MCF 10A (cell line): ENCODE data around the gene SYT1. TPM values are rescaled to one million over a fixed set of nuclear protein-coding genes. Genes with fewer than 3 reads are reported as not detected.
A peak's percentile ranks its signal among the peaks of the same experiment; 100 is the strongest.

Experiments
- BruUV-seq: library from RNA; stranded (reverse); fragments of 400-500 nt; replicated peaks from 2 replicates; lab custom pipeline; 2021; lab: Mats Ljungman, UMichigan
- CTCF ChIA-PET: fragments of 300-600 bp; sonication (Branson Sonifier 250); formaldehyde crosslinking; extraction: SDS; loops from one replicate; lab custom pipeline; 2021; ENCODE audit warnings: antibody characterized with exemption, inconsistent platforms; lab: Yijun Ruan, JAX
- POLR2A ChIA-PET: fragments of 300-600, 350-650 bp; sonication (Branson Sonifier 250); formaldehyde crosslinking; extraction: SDS; loops from one replicate; lab custom pipeline; 2020; ENCODE audit warnings: antibody characterized with exemption, inconsistent platforms; lab: Yijun Ruan, JAX
- DNase-seq: peaks from one replicate; pipeline ENCODE4 v3.0.0-alpha.2; 2018; ENCODE audit not compliant: unreplicated experiment
- H3K27ac Mint-ChIP-seq: one replicate; pipeline ENCODE4 v1.8.0; 2022; ENCODE audit warnings: mild to moderate bottlenecking, low read depth, mixed read lengths; ENCODE audit not compliant: unreplicated experiment
- H3K27me3 Mint-ChIP-seq: one replicate; pipeline ENCODE4 v1.8.0; 2022; ENCODE audit warnings: mixed read lengths; ENCODE audit not compliant: insufficient read depth, unreplicated experiment
- H3K36me3 Mint-ChIP-seq: one replicate; pipeline ENCODE4 v1.8.0; 2022; ENCODE audit warnings: mild to moderate bottlenecking, moderate library complexity, mixed read lengths; ENCODE audit not compliant: insufficient read depth, unreplicated experiment
- H3K4me1 Mint-ChIP-seq: one replicate; pipeline ENCODE4 v1.8.0; 2022; ENCODE audit warnings: mixed read lengths; ENCODE audit not compliant: insufficient read depth, unreplicated experiment
- H3K4me3 Mint-ChIP-seq: one replicate; pipeline ENCODE4 v1.8.0; 2022; ENCODE audit warnings: mild to moderate bottlenecking, moderate library complexity, mixed read lengths; ENCODE audit not compliant: unreplicated experiment
- H3K9me3 Mint-ChIP-seq: one replicate; pipeline ENCODE4 v1.8.0; 2022; ENCODE audit warnings: mixed read lengths; ENCODE audit not compliant: unreplicated experiment
- intact Hi-C: fragments of 100-400 bp; cut with micrococcal nuclease; formaldehyde crosslinking; loops from 2 replicates; pipeline ENCODE4 v1.14.1; 2022
- total RNA-seq: library from RNA; stranded (reverse); gene quantifications from 2 replicates; pipeline ENCODE4 v1.2.3, GENCODE V29; 2022
- TF ChIP-seq, protein P1 (sequence below): fragments of 200-600 bp; IDR thresholded peaks from one replicate; pipeline ENCODE4 v1.8.0; 2022; ENCODE audit warnings: antibody characterized with exemption, mild to moderate bottlenecking; ENCODE audit not compliant: unreplicated experiment

SYT1 gene
- total RNA-seq, 1 experiment from 2014 or later: 7.4 TPM

DNA sequence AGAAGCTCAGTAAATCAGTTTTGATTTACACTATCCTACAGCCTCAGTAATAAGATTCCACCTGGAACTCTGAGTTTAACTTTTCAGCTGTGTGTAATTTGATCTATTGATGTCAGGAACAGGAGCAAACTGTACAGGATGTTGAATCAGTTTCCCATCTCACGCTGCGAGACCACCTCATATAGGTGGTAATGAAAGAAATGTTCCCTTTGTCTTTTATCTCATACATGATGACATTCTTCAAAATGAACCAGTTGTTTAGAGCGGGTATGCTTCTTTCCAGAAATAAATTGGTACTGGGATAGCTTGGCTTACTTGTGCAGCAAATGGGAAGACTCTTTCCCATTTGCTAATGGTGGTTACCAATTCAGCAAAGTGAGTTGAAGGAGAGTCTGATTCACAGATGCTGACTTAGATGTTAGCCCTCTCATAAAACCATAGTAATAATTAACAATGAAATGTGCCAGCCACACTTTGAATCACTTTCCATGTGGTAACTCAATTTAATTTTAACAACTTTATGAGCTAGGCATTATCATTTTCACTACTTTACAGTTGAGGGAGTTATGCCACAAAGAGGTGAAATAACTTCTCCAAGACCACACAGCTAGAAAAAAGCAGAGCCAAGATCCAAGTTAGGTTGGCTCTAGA is 574.7 kb downstream of the SYT1 start:
- H3K36me3 Mint-ChIP-seq: no peaks in the 10 kb centered on the region
- CTCF ChIA-PET: interaction anchor here (0.6 to 1.9 kb wide), 7 partner anchors 9 to 108 kb away, joined by 3 to 13 read pairs (median 4); no protein-coding TSS in a partner anchor
- TF ChIP-seq, protein P1, sequence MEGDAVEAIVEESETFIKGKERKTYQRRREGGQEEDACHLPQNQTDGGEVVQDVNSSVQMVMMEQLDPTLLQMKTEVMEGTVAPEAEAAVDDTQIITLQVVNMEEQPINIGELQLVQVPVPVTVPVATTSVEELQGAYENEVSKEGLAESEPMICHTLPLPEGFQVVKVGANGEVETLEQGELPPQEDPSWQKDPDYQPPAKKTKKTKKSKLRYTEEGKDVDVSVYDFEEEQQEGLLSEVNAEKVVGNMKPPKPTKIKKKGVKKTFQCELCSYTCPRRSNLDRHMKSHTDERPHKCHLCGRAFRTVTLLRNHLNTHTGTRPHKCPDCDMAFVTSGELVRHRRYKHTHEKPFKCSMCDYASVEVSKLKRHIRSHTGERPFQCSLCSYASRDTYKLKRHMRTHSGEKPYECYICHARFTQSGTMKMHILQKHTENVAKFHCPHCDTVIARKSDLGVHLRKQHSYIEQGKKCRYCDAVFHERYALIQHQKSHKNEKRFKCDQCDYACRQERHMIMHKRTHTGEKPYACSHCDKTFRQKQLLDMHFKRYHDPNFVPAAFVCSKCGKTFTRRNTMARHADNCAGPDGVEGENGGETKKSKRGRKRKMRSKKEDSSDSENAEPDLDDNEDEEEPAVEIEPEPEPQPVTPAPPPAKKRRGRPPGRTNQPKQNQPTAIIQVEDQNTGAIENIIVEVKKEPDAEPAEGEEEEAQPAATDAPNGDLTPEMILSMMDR: no peak
- H3K27ac Mint-ChIP-seq: no peak overlapping the region
- H3K4me1 Mint-ChIP-seq: peaks cover 13% of the 10 kb centered on the region
- DNase-seq: no peak
- no peaks in the 10 kb centered on the region for H3K9me3 Mint-ChIP-seq
- no peaks in the 10 kb centered on the region for H3K27me3 Mint-ChIP-seq
- POLR2A ChIA-PET: interaction anchor here (0.7 to 3.1 kb wide), 3 partner anchors 12 to 254 kb away, joined by 3 to 11 read pairs (median 3); no protein-coding TSS in a partner anchor
- intact Hi-C loops: no loop called here
- no peak overlapping the region for H3K4me3 Mint-ChIP-seq
- no TSS peak for BruUV-seq

DNA sequence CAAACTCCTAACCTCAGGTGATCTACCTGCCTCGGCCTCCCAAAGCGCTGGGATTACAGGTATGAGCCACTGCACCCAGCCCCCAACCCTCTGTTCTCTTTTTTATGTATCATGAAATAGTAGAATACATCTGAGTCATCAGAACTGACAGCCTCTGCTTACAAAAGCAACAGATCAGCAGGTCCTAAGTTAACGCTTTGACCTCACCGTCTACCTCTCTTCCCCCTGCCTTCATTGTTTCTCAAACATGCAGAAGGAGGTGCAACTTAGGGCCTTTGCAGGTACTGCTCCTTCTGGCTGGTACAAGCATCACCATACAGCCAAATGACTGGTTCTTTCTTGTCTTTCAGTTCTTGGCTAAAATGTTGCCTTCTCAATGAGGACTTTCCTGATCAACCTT is 577.0 kb downstream of the SYT1 start:
- BruUV-seq: no TSS peak
- intact Hi-C loops: no loop called here
- H3K4me3 Mint-ChIP-seq: no peak overlapping the region
- H3K9me3 Mint-ChIP-seq: no peaks in the 10 kb centered on the region
- H3K27me3 Mint-ChIP-seq: no peaks in the 10 kb centered on the region
- POLR2A ChIA-PET: interaction anchor here (1.1 to 3.1 kb wide), 3 partner anchors 9 to 22 kb away, joined by 5 to 11 read pairs (median 5); no protein-coding TSS in a partner anchor
- DNase-seq: peak; percentile 49
- CTCF ChIA-PET: interaction anchor here (0.8 to 4.2 kb wide), 4 partner anchors 22 to 1236 kb away, joined by 3 to 32 read pairs (median 6); no protein-coding TSS in a partner anchor
- no peaks in the 10 kb centered on the region for H3K36me3 Mint-ChIP-seq
- TF ChIP-seq, protein P1: no peak
- H3K4me1 Mint-ChIP-seq: peaks cover 15% of the 10 kb centered on the region
- peak overlapping the region; percentile 13 for H3K27ac Mint-ChIP-seq

DNA sequence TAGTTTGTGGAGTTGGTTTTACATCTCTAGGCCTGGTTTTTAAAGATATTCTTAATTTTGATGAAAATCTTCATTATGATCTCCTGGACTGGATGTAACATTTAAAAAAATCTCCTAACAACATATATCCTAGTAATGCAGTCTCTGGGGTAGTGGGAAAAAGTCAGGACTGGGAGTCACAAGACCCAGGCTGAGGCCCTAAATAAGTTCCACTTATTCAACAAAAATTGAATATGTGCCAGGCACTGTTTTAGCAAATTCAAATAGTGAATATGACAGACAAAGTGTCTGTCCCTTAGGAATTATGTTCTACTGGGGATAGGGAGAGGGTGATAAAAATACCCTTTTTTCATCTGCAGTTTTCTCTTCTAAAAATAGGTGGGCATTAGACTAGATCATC is 577.8 kb downstream of the SYT1 start:
- Mint-ChIP-seq H3K27ac (peak overlapping the region; percentile 13), H3K9me3 (no peaks in the 10 kb centered on the region), H3K4me1 (peaks cover 15% of the 10 kb centered on the region), H3K4me3 (no peak overlapping the region), H3K27me3 (no peaks in the 10 kb centered on the region), H3K36me3 (no peaks in the 10 kb centered on the region)
- BruUV-seq: no TSS peak
- ChIA-PET CTCF (interaction anchor here (0.6 to 4.2 kb wide), 5 partner anchors 22 to 1235 kb away, joined by 3 to 32 read pairs (median 4); no protein-coding TSS in a partner anchor), POLR2A (interaction anchor here (1.4 to 3.1 kb wide), 3 partner anchors 9 to 23 kb away, joined by 3 to 11 read pairs (median 5); no protein-coding TSS in a partner anchor)
- DNase-seq: no peak
- TF ChIP-seq, protein P1: no peak
- intact Hi-C loops: no loop called here

DNA sequence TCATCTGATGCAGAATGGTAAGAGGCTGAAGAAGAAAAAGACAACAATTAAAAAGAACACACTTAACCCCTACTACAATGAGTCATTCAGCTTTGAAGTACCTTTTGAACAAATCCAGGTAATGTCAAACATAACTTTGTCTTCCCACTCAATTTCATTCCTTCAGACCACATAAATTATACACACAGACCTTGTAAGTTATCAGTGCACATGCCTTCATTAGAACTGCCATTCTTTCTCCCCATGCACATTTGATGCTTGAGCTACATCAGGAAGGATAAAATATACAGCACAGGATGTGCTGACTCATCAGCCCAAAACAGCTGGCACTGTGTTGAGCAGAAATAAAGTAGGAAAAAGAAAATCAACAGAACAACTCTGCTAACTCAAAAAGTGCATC is 579.5 kb downstream of the SYT1 start:
- DNase-seq: no peak
- CTCF ChIA-PET: interaction anchor here (0.6 to 4.2 kb wide), 5 partner anchors 9 to 1376 kb away, joined by 3 to 32 read pairs (median 4); no protein-coding TSS in a partner anchor

More for the DNA sequence above, 579.5 kb downstream of the SYT1 start:
- H3K27ac Mint-ChIP-seq: no peak overlapping the region
- H3K27me3 Mint-ChIP-seq: no peaks in the 10 kb centered on the region
- intact Hi-C loops: no loop called here
- POLR2A ChIA-PET: interaction anchor here (0.6 to 1.2 kb wide), 4 partner anchors 8 to 114 kb away, joined by 3 to 5 read pairs (median 3); no protein-coding TSS in a partner anchor
- peaks cover 15% of the 10 kb centered on the region for H3K4me1 Mint-ChIP-seq
- BruUV-seq: no TSS peak
- H3K9me3 Mint-ChIP-seq: no peaks in the 10 kb centered on the region
- H3K4me3 Mint-ChIP-seq: no peak overlapping the region
- H3K36me3 Mint-ChIP-seq: no peaks in the 10 kb centered on the region
- TF ChIP-seq, protein P1: no peak
